HUDEP-2 (cell line): ENCODE results near the gene SCMH1.
"Not testable (repeated sequence)": the region's sequence is repeated elsewhere in the genome, so short reads cannot be mapped to it uniquely, and the experiment has no call there.

Experiments used
- DNase-seq, 76 experiments: peaks; one replicate each; lab custom pipeline; 2025; ENCODE audit not compliant: unreplicated experiment in 76 of 76; lab: John Stamatoyannopoulos, UW

Gene SCMH1

GRCh38 chr1:41217441-41217840 lies 24.7 kb downstream of the SCMH1 start:
- no peak for DNase-seq

DNA sequence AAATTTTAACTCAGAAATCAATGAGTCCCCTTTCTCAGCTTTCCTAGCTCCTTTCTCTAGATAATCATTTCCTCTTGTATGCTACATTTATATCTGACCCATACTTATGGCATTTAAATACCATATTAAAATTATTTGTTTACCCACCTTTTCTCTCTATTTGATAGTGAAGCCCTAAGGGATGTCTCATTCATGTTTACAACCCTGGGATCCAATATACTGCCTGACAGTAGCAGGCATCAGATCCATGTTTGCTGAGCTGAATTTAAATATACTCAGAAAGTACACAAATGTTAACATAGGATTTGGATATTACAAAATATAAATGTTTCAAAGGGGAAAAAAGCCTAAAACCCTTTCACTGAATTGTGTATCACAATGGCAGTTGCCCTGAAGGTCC lies 26.5 kb downstream of the SCMH1 start:
- DNase-seq: no peak

GRCh38 chr1:41213341-41213740 lies 28.8 kb downstream of the SCMH1 start:
- DNase-seq: no peak

DNA sequence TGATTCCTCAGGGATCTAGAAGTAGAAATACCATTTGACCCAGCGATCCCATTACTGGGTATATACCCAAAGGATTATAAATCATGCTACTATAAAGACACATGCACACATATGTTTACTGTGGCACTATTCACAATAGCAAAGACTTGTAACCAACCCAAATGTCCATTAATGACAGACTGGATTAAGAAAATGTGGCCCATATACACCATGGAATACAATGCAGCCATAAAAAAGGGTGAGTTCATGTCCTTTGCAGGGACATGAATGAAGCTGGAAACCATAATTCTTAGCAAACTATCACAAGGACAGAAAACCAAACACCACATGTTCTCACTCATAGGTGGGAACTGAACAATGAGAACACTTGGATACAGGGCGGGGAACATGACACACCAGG lies 30.5 kb downstream of the SCMH1 start:
- not testable (repeated sequence) for DNase-seq

- not testable (repeated sequence) for DNase-seq
These were observed 35.1 kb downstream of the SCMH1 start for GRCh38 chr1:41207053-41207452.

- peak in 14 of 76 experiments; percentile 2 to 52 (median 22) for DNase-seq
These were observed 41.4 kb downstream of the SCMH1 start for GRCh38 chr1:41200728-41201127.

DNA sequence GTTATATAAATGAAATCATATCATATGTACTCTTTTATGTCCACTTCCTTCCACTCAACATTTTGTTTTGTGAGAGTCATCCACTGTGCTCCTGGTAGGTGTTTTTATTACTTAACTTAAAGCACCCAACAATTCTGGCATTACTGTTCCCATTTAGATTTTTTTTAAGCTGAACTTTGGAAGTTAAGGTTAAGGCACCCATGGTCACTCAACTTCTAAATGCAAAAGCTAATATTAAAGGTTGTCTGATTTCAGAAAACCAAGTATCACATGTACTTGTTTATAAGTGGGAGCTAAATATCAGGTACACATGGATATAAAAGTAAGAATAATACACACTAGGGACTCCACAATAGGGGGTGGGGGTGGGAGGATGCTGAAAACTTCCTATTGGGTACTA lies 42.7 kb downstream of the SCMH1 start:
- DNase-seq: no peak

DNA sequence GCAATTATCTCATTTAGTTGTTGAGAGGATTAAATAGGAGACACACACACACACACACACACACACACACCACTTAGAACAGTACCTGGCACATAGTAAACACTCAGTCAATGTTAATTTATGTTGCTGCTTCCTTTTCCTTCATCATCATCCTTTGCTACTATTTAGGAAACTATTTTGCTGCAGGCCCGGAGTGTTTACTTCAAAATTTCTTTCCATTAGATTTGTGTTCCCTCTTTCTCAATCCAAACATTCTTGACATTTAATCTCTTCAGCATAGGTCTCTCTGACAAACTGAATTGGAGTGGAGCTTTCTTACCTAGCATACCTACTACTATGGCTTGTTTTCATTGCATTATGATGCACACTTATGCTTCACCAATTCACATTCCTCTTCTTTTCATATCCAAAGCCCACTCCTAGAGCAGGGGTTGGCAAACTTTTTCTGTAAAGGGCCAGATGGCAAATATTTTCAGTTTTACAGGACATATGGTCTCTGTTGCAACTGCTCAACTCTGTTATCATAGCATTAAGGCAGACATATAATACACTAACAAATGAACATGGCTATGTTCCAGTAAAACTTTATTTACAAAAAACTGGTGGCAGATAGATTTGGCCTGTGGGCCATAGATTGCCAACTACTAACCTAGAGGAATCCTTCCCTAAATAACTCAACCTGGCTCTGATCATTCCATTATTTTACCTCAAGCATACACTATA lies 49.5 kb downstream of the SCMH1 start:
- DNase-seq: no peak

GRCh38 chr1:41184446-41184845 lies 57.7 kb downstream of the SCMH1 start:
- DNase-seq: no peak

GRCh38 chr1:41178230-41178629 lies 63.9 kb downstream of the SCMH1 start:
- not testable (repeated sequence) for DNase-seq

- DNase-seq: no peak
These were observed 66.6 kb downstream of the SCMH1 start for GRCh38 chr1:41175546-41175945.

- DNase-seq: no peak
These were observed 67.9 kb downstream of the SCMH1 start for GRCh38 chr1:41174170-41174569.

DNA sequence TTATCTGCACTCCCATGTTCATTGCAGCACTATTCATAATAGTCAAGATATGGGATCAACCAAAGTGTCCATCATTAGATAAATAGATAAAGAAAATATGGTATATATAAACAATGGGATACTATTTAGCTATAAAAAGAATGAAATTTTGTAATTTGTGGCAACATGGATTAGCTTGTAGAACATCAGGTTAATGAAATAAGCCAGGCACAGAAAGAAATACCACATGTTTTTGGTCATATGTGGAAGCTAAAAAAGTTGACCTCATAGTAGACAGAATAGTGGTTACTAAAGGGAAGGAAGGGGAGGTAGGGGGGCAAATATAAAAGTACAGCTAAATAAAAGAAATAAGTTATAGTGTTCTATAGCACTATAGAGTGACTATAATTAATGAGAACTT lies 68.5 kb downstream of the SCMH1 start:
- DNase-seq: no peak

- no peak for DNase-seq
These were observed 70.7 kb downstream of the SCMH1 start for GRCh38 chr1:41171266-41171874.

DNA sequence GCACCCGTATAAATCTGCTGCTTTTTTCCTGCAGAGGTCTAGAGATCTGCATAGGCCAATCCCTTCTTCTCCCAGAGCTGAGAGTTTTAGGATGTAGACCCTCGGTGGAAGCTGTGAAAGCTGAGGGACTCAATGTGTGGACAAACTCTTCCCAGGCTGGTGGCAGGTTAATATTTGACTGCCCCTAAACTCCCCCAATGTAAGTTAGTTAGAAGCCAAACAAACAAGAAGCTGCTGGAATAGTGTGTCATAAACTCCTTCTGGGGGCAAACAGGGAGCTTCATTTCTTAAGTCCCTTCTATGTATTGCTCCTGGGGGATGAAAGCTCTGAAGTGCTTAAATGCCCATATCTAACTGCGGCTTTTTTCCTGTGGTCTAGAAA lies 72.3 kb downstream of the SCMH1 start:
- no peak for DNase-seq

DNA sequence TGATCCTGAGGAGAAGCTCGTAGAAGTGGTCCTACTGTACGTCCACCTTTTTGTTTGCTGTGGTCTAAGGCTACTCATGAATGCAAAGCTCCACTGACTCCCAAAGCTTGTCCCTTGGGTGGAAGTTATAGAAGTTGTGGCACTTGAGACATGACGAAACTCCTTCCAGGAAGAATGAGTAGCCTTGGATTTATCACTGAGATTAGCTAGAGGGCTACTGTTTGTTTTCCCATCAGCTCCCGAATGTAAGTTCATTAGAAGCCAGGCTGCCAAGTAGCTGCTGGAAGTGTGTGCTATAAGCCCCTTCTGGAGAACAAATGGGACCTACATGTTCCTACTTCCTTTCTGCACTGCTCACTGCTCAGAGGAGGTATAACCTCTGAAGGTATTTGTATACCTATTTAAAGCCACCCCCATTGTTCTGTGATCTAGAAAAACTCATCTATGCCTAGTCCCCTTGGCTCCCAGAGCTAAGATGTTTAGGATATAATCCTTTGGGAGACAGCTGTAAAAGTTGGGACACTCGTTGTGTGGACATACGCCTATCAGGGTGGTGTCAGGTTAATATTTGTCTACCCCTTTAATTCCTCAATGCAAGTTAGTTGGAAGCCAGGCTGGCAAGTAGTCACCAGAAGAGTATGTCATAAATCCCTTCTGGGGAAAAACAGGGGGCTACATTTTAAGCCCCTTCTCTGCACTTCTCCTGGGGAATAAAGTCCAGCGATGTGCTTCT lies 72.9 kb downstream of the SCMH1 start:
- DNase-seq: no peak

DNA sequence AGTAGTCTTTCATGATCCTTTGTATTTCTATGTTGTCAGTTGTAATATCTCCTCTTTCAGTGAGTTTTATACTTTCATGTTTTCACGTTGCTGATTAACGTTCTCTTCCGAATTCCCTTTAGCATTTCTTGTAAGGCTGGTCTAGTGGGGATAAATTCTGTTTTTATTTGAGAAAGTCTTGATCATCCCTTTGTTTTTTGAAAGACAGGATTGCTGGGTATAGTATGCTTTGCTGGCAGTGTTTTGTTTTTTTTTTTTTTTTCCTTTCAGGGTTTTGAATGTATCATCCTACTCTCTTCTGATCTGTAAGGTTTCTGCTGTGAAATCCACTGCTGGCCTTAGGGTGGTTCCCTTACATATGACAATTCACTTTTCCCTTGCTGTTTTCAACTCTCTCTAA lies 74.4 kb downstream of the SCMH1 start:
- no peak for DNase-seq

- DNase-seq: no peak
These were observed 77.4 kb downstream of the SCMH1 start for GRCh38 chr1:41164727-41165126.

GRCh38 chr1:41162441-41162840 lies 79.7 kb downstream of the SCMH1 start:
- peak in 8 of 76 experiments; percentile 1 to 34 (median 18) for DNase-seq

GRCh38 chr1:41161846-41162245 lies 80.3 kb downstream of the SCMH1 start:
- DNase-seq: no peak

- DNase-seq: peak in 56 of 76 experiments; percentile 3 to 82 (median 54)
These were observed 81.5 kb downstream of the SCMH1 start for GRCh38 chr1:41160498-41161110.
